WTC11 (cell line): ENCODE measurements around the gene AKIRIN1. TPM values are rescaled to one million over a fixed set of nuclear protein-coding genes. Genes with fewer than 3 reads are reported as not detected.

Source experiments
- ATAC-seq: fragments of 200-7000 bp; cut with Tn5 transposase; 2 replicates; pipeline ENCODE4 v1.10.0; 2021; ENCODE audit warnings: mild to moderate bottlenecking, moderate library complexity
- CTCF ChIA-PET: fragments of 300-600 bp; sonication (Branson Sonifier 250); formaldehyde crosslinking; loops from one replicate; lab custom pipeline; 2021; ENCODE audit warnings: antibody characterized with exemption; lab: Charles Lee
- POLR2A ChIA-PET: fragments of 350-600 bp; sonication (Branson Sonifier 250); formaldehyde crosslinking; loops from one replicate; lab custom pipeline; 2021; ENCODE audit warnings: antibody characterized with exemption; lab: Charles Lee
- DNase-seq: peaks from one replicate; pipeline ENCODE4 v3.0.0; 2021; ENCODE audit warnings: low spot score
- H3K27ac Mint-ChIP-seq: 2 replicates; pipeline ENCODE4 v1.8.0; 2021; ENCODE audit warnings: mixed read lengths
- H3K27me3 Mint-ChIP-seq: 2 replicates; pipeline ENCODE4 v1.8.0; 2021; ENCODE audit warnings: low read depth, mild to moderate bottlenecking, moderate library complexity, mixed read lengths
- H3K36me3 Mint-ChIP-seq: 2 replicates; pipeline ENCODE4 v1.8.0; 2021; ENCODE audit warnings: mixed read lengths
- H3K4me1 Mint-ChIP-seq: 2 replicates; pipeline ENCODE4 v1.8.0; 2022; ENCODE audit warnings: mixed read lengths
- H3K4me3 Mint-ChIP-seq: 2 replicates; pipeline ENCODE4 v1.8.0; 2021; ENCODE audit warnings: mild to moderate bottlenecking, moderate library complexity, mixed read lengths
- H3K9me3 Mint-ChIP-seq: 2 replicates; pipeline ENCODE4 v1.8.0; 2021; ENCODE audit warnings: mixed read lengths
- AR ChIP-seq: fragments of 250-450 bp; sonication (Bioruptor Pico); IDR thresholded peaks from 2 replicates; pipeline ENCODE4 v1.9.0; 2021; ENCODE audit warnings: mild to moderate bottlenecking
- ATF1 ChIP-seq: sonication (generic); formaldehyde crosslinking; IDR thresholded peaks from 2 replicates; pipeline ENCODE4 v1.8.1; 2023; ENCODE audit warnings: mild to moderate bottlenecking, moderate library complexity, missing genetic modification reagents
- ATF6 ChIP-seq: sonication (generic); formaldehyde crosslinking; IDR thresholded peaks from 2 replicates; pipeline ENCODE4 v1.8.1; 2023; ENCODE audit warnings: mild to moderate bottlenecking, missing genetic modification reagents
- CBFB ChIP-seq: sonication (generic); formaldehyde crosslinking; IDR thresholded peaks from 2 replicates; pipeline ENCODE4 v1.8.1; 2022; ENCODE audit warnings: mild to moderate bottlenecking, low read depth, missing genetic modification reagents
- CTCF ChIP-seq: fragments of 200-600 bp; IDR thresholded peaks from 2 replicates; pipeline ENCODE4 v1.8.0; 2022; ENCODE audit warnings: antibody characterized with exemption
- EMX1 ChIP-seq: fragments of 250-450 bp; sonication (Bioruptor Pico); IDR thresholded peaks from 2 replicates; pipeline ENCODE4 v1.8.0; 2021; ENCODE audit warnings: mild to moderate bottlenecking
- FOXP4 ChIP-seq: sonication (generic); formaldehyde crosslinking; IDR thresholded peaks from 2 replicates; pipeline ENCODE4 v1.8.0; 2022; ENCODE audit warnings: mild to moderate bottlenecking, missing genetic modification reagents
- MXD4 ChIP-seq: fragments of 250-450 bp; sonication (Bioruptor Pico); IDR thresholded peaks from 2 replicates; pipeline ENCODE4 v1.8.0; 2021; ENCODE audit warnings: mild to moderate bottlenecking, moderate library complexity, borderline replicate concordance
- NR3C1 ChIP-seq: sonication (generic); formaldehyde crosslinking; conservative IDR thresholded peaks from 2 replicates; pipeline ENCODE4 v1.8.1; 2023; ENCODE audit warnings: low read depth, mild to moderate bottlenecking, missing genetic modification reagents
- OVOL2 ChIP-seq: fragments of 250-450 bp; sonication (Bioruptor Pico); IDR thresholded peaks from 2 replicates; pipeline ENCODE4 v1.9.0; 2021; ENCODE audit warnings: mild to moderate bottlenecking, borderline replicate concordance
- SMAD4 ChIP-seq: sonication (generic); formaldehyde crosslinking; IDR thresholded peaks from 2 replicates; pipeline ENCODE4 v1.8.0; 2022; ENCODE audit warnings: mild to moderate bottlenecking, missing genetic modification reagents
- STAT6 ChIP-seq: sonication (generic); formaldehyde crosslinking; conservative IDR thresholded peaks from 2 replicates; pipeline ENCODE4 v1.8.1; 2023; ENCODE audit warnings: mild to moderate bottlenecking, low read depth, missing genetic modification reagents, moderate library complexity
- ZNF121 ChIP-seq: sonication (generic); formaldehyde crosslinking; IDR thresholded peaks from 2 replicates; pipeline ENCODE4 v1.8.0; 2023; ENCODE audit warnings: missing genetic modification reagents
- ZSCAN18 ChIP-seq: fragments of 250-450 bp; sonication (Bioruptor Pico); IDR thresholded peaks from 2 replicates; pipeline ENCODE4 v2.1.2; 2022; ENCODE audit warnings: mild to moderate bottlenecking, moderate library complexity
- total RNA-seq: library from RNA; stranded (reverse); gene quantifications from 3 replicates; pipeline ENCODE4 v1.2.3, GENCODE V29; 2021
- TF ChIP-seq, protein P1 (sequence below): sonication (generic); formaldehyde crosslinking; IDR thresholded peaks from 2 replicates; pipeline ENCODE4 v1.8.1; 2023; ENCODE audit warnings: mild to moderate bottlenecking, missing genetic modification reagents

AKIRIN1 gene
- total RNA-seq, 1 experiment from 2014 or later, result 183 TPM

DNA sequence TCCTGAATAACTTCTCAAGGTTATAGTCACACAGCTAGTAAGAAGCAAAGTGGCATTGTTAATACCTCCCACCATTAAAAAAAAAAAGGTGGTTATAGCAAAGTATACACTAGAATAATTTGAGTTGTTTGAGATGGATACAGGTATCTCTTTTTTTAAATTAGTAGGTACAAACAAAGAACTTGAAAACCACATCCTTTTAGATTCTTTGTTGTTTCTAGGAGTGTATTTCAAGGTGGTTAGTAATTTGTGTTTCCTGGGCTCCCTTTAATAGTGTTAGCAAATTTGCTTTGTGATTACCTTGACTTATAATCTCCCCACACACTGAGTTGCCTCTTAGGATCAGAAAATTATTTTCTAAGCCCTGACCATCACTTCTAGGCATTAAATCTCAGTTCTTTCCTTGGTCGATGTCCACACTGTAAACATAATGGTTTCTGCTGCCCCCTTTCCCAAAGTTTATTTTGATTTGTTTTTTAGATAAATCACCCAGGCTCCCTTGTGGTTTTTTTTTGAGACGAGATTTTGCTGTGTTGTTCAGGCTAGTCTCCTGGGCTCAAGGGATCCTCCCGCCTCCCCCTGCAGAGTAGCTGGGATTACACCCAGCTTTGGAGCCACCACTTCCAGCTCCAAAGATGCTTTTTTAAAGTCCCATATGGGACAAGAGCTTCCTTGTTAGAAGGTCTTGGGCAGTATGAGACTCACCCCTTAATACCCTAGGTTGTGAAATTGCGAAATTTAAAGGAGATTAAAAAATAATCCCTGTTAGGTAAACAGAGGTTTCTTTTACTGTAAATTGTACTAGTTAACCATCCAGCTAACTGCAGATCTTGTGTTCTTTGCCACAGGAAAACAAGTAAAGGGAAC lies 6.2 kb downstream of the AKIRIN1 start:
- Mint-ChIP-seq H3K27me3 (no peaks in the 10 kb centered on the region), H3K36me3 (peaks cover 88% of the 10 kb centered on the region), H3K27ac (peak overlapping the region; percentile 96), H3K9me3 (no peaks in the 10 kb centered on the region), H3K4me1 (peaks cover 85% of the 10 kb centered on the region), H3K4me3 (peak overlapping the region; percentile 35)
- no peak for TF ChIP-seq MXD4 (CRISPR knock-in tag)
- no peak for TF ChIP-seq STAT6
- no peak for TF ChIP-seq ATF1 (CRISPR knock-in tag)
- no peak for TF ChIP-seq SMAD4
- TF ChIP-seq CBFB (CRISPR knock-in tag), result no peak
- TF ChIP-seq ZSCAN18 (CRISPR knock-in tag), result no peak
- no peak for TF ChIP-seq CTCF
- TF ChIP-seq NR3C1 (CRISPR knock-in tag), result no peak
- no peak for TF ChIP-seq OVOL2
- TF ChIP-seq FOXP4 (CRISPR knock-in tag), result no peak
- TF ChIP-seq ATF6 (CRISPR knock-in tag), result no peak
- TF ChIP-seq EMX1 (CRISPR knock-in tag), result no peak
- no peak for TF ChIP-seq ZNF121 (CRISPR knock-in tag)
- TF ChIP-seq, protein P1, sequence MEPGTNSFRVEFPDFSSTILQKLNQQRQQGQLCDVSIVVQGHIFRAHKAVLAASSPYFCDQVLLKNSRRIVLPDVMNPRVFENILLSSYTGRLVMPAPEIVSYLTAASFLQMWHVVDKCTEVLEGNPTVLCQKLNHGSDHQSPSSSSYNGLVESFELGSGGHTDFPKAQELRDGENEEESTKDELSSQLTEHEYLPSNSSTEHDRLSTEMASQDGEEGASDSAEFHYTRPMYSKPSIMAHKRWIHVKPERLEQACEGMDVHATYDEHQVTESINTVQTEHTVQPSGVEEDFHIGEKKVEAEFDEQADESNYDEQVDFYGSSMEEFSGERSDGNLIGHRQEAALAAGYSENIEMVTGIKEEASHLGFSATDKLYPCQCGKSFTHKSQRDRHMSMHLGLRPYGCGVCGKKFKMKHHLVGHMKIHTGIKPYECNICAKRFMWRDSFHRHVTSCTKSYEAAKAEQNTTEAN (CRISPR knock-in tag), result no peak
- TF ChIP-seq AR (CRISPR knock-in tag), result no peak
- CTCF ChIA-PET, result interaction anchor here (0.6 to 1.5 kb wide), 3 partner anchors 10 to 95 kb away, joined by 3 to 5 read pairs (median 3); no protein-coding TSS in a partner anchor
- ATAC-seq, result no peak
- no peak for DNase-seq
- POLR2A ChIA-PET, result interaction anchor here (0.8 to 1.0 kb wide), 3 partner anchors 9 to 63 kb away, joined by 3 to 4 read pairs (median 3); no protein-coding TSS in a partner anchor
